ENCODE measurements around the gene SUGP2.

SUGP2 gene

DNA sequence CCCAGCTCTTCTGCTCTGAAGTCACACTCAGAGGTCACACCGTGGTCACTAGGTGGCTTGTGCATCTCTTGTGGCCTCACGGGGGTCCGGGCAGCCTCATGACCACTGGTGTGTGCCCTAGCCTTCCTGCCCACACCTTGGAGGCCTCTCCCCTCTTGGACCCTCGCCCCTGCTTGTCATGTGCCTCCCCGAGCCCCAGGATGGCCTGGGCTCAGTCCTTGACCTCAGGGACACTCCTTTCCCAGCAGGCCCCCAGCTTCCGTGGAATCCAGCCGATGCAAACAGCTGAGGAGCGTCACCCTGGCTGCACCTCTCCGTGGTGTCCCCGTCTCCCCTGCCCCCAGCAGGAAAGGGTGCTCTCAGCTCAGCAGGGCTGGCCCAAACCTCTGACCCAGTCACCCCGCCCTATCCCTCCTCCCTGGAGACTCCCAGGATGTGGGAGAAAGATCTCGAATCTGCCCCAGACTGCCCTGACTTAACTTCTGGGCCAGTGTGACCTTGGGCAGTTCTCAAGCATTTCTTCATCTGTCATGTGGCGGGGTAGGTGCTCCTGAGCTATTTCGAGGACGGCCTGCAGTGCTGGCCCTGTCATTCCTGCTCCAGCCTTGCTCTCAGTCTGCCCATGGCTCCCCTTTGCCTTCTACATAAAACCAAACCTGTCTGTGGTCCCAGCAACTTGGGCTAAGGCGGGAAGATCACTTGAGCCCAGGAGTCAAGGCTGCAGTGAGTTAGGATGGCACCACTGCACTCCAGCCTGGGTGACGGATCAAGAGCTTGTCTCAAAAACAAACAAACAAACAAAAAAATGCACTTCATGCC is 25.9 kb upstream of the SUGP2 start:
- DNase-seq: no peak

DNA sequence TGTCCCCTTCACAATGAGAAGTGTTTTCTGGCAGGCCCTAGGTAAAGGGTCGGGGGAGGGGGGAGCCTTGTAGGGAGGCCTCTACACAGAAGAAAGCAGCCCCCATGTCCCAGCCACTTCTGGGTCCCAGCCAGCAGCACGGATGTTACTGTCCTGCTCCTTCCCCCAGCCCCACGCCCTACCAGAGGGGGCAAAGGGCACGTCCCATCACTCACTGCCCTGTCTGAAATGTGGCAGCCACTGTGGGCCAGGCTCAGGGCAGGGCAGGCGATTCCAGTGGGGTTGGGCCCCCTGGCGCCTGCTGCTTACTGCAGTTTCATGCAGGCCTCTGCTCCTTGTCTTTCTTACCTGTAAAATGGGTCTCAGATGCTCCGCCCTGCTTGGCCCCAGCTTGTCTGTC is 24.4 kb upstream of the SUGP2 start:
- DNase-seq: no peak

DNA sequence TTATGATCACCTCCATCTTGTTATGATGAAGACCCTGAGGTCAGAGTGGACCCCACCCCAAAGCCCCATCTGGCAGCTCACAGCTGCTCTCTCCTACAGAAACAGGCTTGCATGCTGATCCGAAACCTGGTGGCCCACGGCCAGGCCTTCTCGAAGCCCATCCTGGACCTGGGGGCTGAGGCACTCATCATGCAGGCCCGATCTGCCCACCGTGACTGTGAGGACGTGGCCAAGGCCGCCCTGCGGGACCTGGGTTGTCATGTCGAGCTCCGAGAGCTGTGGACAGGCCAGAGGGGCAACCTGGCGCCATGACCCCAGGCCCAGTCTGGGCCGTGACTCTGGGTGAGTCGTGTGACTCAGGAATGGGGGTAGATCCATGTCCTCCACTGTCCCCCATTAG is 24.0 kb upstream of the SUGP2 start:
- DNase-seq: no peak

DNA sequence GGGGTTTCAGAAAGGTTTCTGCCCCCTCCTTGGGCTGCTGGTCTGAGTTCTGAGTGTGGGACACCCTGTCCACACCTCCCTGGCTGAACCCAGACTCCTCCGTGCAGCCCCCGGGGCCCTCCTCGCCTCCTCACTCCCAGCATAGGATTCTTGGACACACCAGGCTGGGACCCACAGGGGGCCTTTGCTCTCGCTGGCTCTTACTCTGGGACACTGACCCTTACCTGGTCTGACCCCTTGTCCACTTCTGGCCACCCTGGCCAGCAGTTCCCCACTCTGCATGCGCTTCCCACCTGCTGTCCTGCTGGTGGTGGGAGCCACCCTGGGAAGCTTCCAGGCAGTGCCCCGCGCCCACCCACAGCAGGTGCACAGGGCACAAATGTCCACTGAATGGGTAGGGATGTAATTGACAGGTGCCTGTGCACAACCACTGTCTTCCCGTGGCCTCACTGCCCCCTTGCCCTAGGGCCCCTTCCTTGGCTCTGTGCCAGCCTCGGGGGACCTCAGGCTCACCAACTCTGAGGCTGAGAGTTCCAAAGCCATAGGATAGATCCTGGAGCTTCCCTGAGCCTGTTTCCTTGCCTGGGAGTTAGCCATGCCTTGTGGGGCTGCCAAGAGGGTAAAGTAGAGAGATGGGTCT is 23.4 kb upstream of the SUGP2 start:
- DNase-seq: no peak

DNA sequence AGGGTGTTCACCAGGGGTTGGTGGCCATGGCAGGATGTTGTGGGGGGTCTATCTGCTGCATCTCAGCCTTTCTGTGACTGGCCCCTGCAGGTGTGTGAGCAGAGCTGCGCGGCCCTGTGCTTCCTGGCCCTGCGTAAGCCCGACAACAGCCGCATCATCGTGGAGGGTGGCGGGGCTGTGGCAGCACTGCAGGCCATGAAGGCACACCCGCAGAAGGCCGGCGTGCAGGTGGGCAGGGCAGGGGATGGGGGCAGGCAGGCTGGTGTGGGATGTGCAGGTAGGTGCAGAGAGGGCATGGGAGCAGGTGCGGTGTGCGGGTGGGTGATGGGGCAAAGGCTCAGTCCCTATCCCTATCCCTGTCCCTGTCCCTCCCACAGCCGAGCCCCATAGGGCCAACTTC is 22.4 kb upstream of the SUGP2 start:
- no peak for DNase-seq

DNA sequence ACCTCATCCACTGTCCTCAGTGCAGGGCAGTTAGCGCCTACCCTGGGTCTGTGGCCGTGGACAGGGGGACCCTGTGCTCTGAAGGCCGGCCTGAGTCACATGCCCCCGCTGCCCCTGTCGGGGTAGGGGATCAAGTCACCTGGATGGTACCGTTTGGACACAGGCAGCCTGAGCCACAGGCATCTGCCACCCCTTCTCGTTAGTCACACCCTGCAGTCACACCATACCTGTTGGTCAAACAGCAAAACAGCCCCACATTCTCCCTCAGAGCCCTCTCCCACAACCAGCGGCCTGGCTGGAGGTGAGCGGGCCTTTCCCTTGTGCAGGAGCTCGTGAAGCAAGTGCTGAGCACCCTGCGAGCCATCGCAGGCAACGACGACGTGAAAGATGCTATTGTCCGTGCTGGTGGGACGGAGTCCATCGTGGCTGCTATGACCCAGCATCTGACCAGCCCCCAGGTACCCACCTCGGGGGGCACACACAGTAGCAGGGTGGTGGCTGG is 21.7 kb upstream of the SUGP2 start:
- no peak for DNase-seq

DNA sequence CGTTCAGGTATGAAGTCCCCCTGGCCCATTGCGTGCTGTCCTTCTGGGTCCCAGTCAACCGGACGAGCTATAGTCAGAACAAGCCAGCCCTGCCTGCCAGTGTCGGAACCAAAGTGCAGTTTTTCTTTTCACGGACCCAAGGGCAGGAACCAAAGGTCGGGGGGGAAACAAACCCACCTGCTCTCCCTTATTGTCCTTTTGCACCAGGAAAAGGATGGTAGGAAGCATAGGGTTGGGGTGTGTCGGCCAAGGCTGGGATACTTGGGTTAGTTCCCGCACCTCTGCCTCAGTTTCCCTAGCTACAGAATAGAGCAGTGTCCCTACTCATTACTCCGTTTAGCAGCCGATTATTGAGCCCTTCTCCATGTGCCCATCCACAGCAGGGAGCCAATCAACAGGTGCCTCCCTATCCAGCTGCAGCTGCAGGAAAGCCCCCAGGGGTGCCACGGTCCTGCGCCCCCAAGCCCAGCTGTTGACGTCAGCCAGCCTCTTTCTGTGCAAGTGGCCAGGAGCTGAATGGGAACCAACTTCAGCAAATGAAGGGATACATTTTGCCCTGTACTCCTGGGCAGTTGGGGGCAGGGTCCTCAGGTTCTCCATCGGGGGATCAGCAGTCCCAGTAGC is 21.1 kb upstream of the SUGP2 start:
- no peak for DNase-seq

DNA sequence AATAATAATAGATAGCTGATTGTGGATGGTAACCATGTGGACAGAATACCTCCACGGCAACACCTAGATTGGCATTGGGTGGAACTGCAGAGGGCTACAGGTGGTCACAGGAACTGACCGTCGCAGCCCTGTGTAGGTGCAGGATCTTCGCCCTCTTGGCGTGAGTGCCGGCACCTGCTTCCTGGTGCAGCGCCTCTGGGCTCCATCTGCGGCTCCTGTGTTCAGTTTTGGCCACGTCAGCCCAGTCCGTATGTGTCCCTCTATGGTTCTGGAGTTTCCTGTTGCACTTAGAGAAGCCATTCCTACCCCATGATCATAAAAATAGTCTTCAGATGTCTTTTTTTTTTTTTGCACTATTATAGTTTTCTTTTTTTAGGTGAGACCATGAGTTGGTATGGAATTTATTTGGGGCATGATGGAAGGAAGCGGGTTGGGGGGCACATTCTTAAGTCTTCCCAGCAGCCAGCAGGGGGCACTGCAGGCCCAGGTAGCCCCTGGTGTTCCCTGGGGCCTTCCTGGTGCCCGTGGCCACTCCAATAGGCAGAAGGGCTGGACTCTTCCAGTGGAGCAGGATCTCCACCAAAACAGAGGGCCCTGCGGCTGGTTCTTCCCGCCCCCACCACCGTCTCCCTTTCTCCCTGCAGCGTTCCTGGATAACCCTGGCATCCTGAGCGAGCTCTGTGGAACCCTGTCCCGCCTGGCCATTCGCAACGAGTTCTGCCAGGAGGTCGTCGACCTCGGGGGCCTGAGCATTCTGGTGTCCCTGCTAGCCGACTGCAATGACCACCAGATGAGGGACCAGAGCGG is 20.4 kb upstream of the SUGP2 start:
- DNase-seq: peak; percentile 67

DNA sequence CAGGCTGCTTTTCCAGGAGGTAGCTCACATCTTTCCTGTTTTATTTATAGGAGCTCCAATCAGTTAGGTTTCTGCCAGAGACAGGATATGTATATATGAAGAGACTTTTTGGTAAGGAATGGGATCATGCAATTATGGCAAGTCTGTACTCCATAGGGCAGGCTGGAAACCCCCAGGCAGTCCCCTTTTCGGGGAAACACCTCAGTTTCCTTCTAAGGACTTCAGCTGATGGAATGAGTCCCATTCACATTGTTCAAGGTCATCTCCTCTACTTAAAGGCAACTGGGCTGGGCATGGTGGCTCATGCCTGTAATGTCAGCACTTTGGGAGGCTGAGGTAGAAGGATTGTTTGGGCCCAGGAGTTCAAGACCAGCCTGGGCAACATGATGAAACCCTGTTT is 19.6 kb upstream of the SUGP2 start:
- DNase-seq: no peak

DNA sequence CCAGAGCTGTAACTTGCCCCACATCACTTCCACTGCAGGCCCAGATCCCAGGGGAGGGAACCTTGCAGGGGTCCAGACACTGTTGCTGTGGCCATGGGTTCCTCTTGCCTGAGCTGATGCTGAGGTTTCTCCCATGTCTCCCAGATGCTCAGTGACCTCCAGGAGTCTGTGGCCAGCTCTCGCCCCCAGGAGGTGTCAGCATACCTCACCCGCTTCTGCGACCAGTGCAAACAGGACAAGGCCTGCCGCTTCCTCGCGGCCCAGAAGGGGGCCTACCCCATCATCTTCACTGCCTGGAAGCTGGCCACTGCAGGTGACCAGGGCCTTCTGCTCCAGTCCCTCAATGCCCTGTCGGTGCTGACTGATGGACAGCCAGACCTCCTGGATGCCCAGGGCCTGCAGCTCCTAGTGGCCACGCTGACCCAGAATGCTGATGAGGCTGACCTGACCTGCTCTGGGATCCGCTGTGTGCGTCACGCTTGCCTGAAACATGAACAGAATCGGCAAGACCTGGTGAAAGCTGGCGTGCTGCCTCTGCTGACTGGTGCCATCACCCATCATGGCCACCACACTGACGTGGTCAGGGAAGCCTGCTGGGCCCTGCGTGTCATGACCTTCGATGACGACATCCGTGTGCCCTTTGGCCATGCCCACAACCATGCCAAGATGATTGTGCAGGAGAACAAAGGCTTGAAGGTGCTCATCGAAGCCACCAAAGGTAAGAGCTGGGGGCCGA is 18.3 kb upstream of the SUGP2 start:
- DNase-seq: no peak

DNA sequence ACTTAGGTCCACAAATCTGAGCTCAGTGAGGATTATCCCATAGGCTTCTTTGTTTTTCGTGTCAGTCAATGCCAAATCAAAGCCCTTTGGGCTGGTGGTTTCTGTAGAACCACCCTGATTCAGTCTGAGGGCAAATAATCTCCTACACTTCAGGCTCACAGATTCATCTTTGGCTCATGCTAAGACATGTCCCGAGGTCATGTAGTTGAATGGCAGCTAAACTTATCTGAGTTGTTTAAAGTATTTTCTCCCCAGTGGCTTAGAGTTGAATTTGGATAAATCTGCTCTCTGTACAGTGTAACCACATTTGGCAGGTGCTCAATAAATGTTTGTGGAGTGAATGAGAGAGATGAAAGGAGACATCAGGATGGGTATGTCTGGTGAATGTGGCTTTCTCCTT is 17.4 kb upstream of the SUGP2 start:
- DNase-seq: no peak

DNA sequence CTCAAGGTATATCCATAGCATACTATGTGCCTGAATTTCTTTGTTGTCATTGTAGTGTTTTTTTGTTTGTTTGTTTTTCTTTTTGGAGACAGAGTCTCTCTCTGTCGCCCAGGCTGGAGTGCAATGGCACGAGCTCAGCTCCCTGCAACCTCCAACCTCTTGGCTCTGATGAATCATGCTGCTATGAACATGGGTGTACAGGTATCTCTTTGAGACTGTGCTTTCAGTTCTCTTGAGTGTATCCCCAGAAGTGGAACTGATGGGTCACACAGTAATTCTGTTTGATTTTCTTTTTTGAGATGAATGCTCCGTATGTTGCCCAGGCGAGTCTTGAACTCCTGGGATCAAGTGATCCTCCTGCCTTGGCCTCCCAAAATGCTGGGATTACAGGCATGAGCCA is 16.8 kb upstream of the SUGP2 start:
- no peak for DNase-seq

DNA sequence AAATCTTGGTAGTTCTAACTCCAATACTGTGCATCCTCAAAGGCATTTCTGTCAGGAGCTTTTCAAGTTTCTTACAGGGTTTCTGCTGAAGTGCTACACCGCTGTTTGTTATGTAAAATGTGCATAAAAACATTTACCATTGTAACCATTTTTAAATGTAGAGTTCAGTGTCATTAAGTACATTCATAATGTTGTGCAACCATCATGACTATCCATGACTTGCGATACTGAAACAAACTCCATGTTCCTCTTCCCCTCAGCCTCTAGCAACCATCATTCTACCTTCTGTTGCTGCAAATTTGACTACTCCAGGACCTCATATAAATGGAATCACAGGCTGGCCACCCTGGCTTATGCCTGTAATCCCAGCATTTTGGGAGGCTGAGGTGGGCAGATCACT is 16.1 kb upstream of the SUGP2 start:
- no peak for DNase-seq

DNA sequence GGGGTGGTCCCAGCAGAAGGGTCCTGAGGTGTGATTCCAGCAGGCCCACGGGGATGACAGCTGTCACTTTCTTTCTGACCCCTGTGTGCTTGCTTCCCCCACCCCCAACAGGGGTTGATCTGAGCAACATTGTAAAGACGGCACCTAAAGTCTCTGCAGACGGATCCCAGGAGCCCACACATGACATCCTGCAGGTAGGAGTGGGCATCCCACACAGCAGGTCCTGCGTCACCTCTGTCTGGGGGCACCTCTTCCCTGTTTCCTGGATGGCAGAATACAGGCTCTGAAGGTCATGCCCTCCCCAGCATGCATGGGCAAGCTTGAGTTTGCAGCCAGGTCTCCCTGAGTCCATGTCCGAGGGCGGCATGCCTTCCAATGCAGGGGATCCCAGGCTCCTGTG is 10.6 kb upstream of the SUGP2 start:
- no peak for DNase-seq

DNA sequence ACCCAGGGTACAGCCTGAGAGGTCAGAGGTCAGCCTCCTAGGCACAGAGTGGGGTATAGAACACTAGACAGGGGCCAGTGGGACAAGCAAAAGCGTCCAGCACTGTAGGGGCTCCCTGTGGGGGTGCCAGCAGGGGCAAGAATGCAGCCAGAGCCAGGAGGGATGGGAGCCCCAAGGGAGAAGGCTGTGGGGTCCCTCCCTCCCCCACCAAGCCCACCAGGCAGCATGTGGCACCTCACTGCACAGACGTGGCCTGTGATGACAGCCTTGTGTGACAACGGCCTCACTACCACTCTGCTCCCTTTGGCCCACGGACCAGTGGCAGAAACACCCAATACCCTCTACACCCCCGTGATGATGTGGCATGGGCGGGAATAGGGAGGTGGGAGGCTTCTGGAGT is 10.2 kb upstream of the SUGP2 start:
- DNase-seq: no peak

DNA sequence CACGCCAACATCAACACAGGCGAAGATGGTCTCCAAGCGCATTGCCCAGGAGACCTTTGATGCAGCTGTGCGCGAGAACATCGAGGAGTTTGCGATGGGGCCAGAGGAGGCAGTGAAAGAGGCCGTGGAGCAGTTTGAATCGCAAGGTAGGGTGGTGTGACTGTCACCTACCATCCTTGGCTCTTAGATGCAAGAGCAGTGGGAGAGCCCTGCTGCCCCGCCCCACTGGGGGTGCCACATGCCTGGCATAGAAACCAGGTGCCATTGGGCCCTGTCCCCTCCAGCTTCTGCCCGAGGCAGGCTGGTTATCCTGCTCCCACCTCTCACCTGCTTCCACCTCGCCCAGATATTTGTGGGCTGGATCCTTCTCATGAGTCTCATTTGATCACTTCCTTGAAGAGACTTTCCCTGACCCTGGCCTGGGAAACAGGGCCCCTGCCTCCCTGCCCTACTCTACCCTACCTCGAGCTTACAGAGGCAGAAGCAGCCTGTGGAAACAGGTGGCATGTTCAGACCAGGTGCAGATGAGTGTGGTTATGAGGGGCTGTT is 9.5 kb upstream of the SUGP2 start:
- DNase-seq: no peak

DNA sequence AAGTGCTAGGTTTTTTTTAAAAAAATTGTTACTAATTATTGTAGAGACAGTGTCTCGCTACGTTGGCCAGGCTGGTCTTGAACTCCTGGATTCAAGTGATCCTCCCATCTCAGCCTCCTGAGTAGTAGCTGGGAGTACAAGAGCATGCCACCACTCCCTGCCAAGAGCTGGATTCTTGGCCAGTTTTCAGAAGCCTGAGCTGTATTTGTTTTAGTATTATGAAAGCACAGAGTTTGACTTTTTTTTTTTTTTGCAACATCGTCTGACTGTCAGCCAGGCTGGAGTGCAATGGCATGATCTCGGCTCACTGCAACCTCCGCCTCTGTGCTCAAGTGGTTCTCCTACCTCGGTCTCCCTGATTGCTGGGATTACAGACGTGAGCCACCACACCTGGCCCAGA is 7.1 kb upstream of the SUGP2 start:
- DNase-seq: no peak

DNA sequence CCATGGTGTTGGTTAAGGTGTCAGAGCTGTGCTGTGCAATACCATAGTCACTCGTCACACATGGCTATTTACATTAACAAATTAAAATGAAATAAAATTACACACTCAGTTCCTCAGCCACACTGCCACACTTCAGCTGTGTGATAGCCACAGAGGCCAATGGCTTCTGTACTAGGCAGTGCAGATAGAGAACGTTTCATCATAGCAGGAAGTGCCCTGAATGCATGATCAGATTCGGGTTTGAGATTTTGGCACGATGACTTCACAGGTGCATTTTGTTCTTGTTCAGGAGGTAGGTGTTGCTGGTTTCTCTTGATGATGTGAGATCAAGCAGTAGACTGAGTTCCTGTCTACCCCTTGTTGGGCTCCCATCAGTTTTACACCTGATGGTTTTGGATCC is 6.6 kb upstream of the SUGP2 start:
- DNase-seq: no peak

DNA sequence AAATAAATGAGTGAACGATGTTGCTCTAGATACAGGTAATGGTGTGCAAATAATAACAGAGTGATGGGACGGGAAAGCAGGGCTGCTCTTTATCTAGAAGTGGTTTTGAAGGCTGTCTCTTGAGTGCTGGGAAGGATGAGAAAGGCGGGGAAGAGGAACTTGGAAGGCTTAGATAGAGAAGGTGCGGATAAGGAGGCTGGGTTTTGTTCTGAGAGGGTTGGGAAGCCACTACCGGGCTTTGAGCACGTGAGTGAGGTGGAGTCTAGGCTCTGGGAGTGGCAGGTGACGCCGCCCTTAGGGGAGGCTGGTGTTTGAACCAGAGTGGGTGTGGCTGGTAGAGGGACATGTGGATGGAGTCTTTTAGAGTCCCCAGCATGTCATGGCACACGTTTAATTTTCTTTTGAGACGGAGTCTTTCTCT is 897 bp upstream of the SUGP2 start:
- peak; percentile 58 for DNase-seq

DNA sequence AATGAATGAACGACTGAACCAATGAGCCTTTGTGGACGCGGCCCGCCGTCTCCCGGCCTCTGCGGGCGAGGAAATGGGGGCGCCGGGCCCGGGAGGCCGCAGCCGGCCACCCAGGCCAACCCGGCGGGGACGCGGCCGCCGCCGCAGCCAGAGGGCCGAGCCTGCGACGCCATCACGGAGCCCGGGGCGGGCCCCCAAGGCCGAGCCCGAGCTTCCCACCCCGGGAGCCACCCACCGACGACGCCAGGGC is 216 bp downstream of the SUGP2 start:
- no peak for DNase-seq

DNA sequence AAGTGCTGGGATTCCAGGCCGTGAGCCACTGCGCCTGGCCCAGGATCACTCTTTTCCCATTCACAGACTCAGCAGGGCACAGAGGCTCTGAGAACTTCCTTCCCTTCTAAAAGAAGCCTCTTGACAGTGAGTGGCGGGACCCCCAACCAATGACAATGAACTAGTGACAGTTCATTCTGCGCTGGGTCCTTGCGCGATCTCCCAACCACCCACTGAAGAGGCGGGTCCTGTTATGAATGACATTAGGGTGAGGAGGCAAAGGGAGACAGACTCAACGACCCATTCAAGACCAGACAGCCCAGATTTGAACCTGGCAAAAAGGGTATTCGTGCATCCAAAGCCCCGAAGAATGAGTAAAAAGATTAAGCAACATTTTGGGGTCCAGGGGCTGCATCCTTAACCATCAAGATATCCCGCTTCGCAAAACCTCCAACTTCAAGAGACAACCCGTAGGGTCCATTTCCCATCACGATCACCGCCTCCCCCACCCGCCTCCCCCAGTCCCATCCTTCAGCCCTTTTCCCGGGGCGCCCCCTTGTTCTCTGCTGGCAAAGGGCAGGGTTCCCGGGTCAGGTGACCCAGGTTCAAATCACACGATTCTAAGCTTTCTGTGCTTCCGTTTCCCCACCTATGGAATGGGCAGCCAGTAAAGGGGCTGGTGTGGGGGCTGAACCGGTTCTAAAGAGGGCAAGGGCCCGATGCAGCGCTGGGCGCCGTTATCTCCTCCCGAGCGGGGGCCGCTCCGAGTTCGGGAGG is 719 bp downstream of the SUGP2 start:
- peak; percentile 60 for DNase-seq

DNA sequence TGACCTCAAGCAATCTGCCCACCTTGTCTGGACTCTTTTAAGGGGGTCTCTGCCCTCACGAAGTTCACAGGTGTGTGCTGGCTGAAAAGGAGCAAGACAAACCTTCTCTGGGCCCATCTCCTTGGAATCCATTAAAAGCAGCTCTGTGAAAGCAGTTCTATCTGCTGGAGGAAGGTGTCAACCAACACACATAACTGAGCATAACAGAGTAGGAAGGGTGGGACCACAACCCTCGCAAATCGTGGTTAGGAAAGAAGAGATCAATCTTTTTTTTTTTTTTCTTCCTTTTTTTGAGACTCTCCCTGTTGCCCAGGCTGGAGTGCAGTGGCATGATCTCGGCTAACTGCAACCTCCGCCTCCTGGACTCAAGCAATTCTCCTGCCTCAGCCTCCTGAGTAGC is 1.4 kb downstream of the SUGP2 start:
- no peak for DNase-seq
